GM12865 (cell line): ENCODE results near the gene PHF21B.

Experiments
- DNase-seq: peaks from one replicate; pipeline ENCODE4 v3.0.0; 2010; ENCODE audit warnings: low read depth
- H3K4me3 ChIP-seq: 2 replicates; pipeline ENCODE4 v1.5.1; 2011; ENCODE audit warnings: mild to moderate bottlenecking, low read depth, low read length, control low read depth
- CTCF ChIP-seq: IDR thresholded peaks from 2 replicates; pipeline ENCODE4 v1.5.1; 2011; ENCODE audit warnings: low read length, control low read depth, low read depth, inconsistent platforms; ENCODE audit not compliant: insufficient read depth; ENCODE audit errors: missing control alignments

PHF21B gene

GRCh38 chr22:44974454-44974853 is 35.4 kb downstream of the PHF21B start:
- no peak for TF ChIP-seq CTCF
- H3K4me3 ChIP-seq = no peak overlapping the region
- DNase-seq = no peak

- no peak for TF ChIP-seq CTCF
- DNase-seq = no peak
- H3K4me3 ChIP-seq = no peak overlapping the region
Measured at GRCh38 chr22:44973829-44974228, 36.0 kb downstream of the PHF21B start.

GRCh38 chr22:44972363-44973083 is 37.3 kb downstream of the PHF21B start:
- H3K4me3 ChIP-seq = no peak overlapping the region
- DNase-seq = peak; percentile 61
- TF ChIP-seq CTCF = no peak

- no peak for DNase-seq
- no peak overlapping the region for H3K4me3 ChIP-seq
- TF ChIP-seq CTCF = no peak
Measured at GRCh38 chr22:44971651-44972362, 38.0 kb downstream of the PHF21B start.

GRCh38 chr22:44970291-44970690 is 39.5 kb downstream of the PHF21B start:
- no peak overlapping the region for H3K4me3 ChIP-seq
- no peak for DNase-seq
- no peak for TF ChIP-seq CTCF

GRCh38 chr22:44969817-44970216 is 40.0 kb downstream of the PHF21B start:
- no peak for DNase-seq
- no peak overlapping the region for H3K4me3 ChIP-seq
- TF ChIP-seq CTCF = no peak
